ENCODE measurements around the gene RNF2. TPM values are rescaled to one million over a fixed set of nuclear protein-coding genes. Genes with fewer than 3 reads are reported as not detected.

RNF2 gene
- total and polyA plus RNA-seq, 3 donors from 2014 or later: 38.6 to 46.0 (median 38.9) TPM

GRCh38 chr1:185151215-185151614 lies 105.9 kb downstream of the RNF2 start:
- intact Hi-C loops (cut with DNase I; ENCODE audit: low total_unique reads): no loop called here
- Histone ChIP-seq H3K36me3 (ENCODE audit: low read depth, missing control alignments) (no peaks in the 10 kb centered on the region), H3K4me1 (peaks cover 17% of the 10 kb centered on the region), H3K27me3 (no peaks in the 10 kb centered on the region), H3K4me3 (no peak overlapping the region), H3K9me3 (no peaks in the 10 kb centered on the region), H3K27ac (no peak overlapping the region)
- no peak for DNase-seq
- TF ChIP-seq CTCF (IDR thresholded peaks at IDR 0.05) (no peak), POLR2A (IDR thresholded peaks at IDR 0.05) (no peak)
- WGBS, 2 donors: 92 to 96% methylated on average over 5 of the region's 5 CpGs

Small RNA genes within 50 kb of the gene (small RNA-seq; reads per million reads assigned to genes)
- gene RNA5SP72: 0 reads per million in 2 donors

Other genes with a start within 250 kb of the RNF2 start
- 1 to 10 TPM; 2.4 to 4.0 TPM for gene NIBAN1, start 71.0 kb upstream of the RNF2 start, total RNA-seq
- 12.4 TPM for gene NIBAN1, start 71.0 kb upstream of the RNF2 start, polyA plus RNA-seq (ENCODE audit: insufficient read depth, low read depth, low replicate concordance)
- gene TRMT1L, start 111.4 kb downstream of the RNF2 start, total RNA-seq: 10 to 100 TPM; 54.5 to 69.0 TPM
- 72.6 TPM for gene TRMT1L, start 111.4 kb downstream of the RNF2 start, polyA plus RNA-seq (ENCODE audit: insufficient read depth, low read depth, low replicate concordance)
- gene SWT1, start 111.6 kb downstream of the RNF2 start, total RNA-seq: 10 to 100 TPM; 29.0 to 44.6 TPM
- 38.3 TPM for gene SWT1, start 111.6 kb downstream of the RNF2 start, polyA plus RNA-seq (ENCODE audit: insufficient read depth, low read depth, low replicate concordance)